ENCODE measurements around the gene INSM2.

The INSM2 gene

DNA sequence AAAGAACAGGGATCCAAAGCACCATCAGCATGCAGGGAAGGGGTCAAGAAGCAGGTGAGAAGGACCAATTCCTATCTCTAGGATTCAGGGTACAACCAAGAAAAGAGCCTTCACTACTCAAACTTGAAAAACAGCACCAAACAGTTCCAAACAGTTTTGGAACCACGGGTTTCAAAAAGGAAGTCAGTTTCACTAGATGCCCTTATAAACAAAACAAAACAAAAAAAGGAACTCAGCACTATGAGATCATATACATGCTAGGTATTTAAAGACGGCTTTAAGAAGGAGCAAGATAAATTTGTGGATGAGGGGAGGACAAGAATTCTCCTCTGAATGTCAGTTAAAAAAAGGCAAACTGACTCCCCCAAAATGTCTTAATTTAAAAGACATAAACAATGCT, 6.0 kb downstream of the INSM2 start:
- TF ChIP-seq, protein P1, sequence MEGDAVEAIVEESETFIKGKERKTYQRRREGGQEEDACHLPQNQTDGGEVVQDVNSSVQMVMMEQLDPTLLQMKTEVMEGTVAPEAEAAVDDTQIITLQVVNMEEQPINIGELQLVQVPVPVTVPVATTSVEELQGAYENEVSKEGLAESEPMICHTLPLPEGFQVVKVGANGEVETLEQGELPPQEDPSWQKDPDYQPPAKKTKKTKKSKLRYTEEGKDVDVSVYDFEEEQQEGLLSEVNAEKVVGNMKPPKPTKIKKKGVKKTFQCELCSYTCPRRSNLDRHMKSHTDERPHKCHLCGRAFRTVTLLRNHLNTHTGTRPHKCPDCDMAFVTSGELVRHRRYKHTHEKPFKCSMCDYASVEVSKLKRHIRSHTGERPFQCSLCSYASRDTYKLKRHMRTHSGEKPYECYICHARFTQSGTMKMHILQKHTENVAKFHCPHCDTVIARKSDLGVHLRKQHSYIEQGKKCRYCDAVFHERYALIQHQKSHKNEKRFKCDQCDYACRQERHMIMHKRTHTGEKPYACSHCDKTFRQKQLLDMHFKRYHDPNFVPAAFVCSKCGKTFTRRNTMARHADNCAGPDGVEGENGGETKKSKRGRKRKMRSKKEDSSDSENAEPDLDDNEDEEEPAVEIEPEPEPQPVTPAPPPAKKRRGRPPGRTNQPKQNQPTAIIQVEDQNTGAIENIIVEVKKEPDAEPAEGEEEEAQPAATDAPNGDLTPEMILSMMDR (IDR thresholded peaks at IDR 0.05; ENCODE audit: low read depth, low read length, missing control alignments), result no peak

DNA sequence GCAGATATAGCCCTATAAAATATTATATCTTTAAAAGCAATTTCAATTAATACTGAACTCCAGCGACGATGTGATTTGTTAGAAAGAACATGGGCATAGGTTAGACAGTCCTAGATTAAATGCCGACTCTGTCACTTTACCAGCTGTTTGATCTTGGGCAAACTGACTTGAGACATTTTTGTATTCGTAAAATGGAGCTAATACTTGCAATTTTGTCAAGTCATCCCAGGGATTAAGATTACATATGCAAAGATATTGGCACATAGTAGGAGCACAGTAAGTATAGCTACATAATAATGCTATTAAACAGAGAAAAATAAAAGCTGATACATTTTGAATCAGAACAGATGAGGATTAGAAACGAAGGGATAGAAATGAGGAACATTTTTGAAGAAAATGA, 9.0 kb downstream of the INSM2 start:
- TF ChIP-seq, protein P1 (IDR thresholded peaks at IDR 0.05; ENCODE audit: low read depth, low read length, missing control alignments), result no peak
- no peak overlapping the region for H3K4me3 ChIP-seq (ENCODE audit: low read depth, low read length)
- DNase-seq (ENCODE audit: low read depth), result no peak

More for the DNA sequence above, 6.0 kb downstream of the INSM2 start:
- DNase-seq (ENCODE audit: low read depth), result no peak
- H3K4me3 ChIP-seq (ENCODE audit: low read depth, low read length), result no peak overlapping the region

GRCh38 chr14:35549551-35549950, 15.6 kb downstream of the INSM2 start:
- TF ChIP-seq, protein P1 (IDR thresholded peaks at IDR 0.05; ENCODE audit: low read depth, low read length, missing control alignments), result no peak
- no peak overlapping the region for H3K4me3 ChIP-seq (ENCODE audit: low read depth, low read length)
- DNase-seq (ENCODE audit: low read depth), result no peak

DNA sequence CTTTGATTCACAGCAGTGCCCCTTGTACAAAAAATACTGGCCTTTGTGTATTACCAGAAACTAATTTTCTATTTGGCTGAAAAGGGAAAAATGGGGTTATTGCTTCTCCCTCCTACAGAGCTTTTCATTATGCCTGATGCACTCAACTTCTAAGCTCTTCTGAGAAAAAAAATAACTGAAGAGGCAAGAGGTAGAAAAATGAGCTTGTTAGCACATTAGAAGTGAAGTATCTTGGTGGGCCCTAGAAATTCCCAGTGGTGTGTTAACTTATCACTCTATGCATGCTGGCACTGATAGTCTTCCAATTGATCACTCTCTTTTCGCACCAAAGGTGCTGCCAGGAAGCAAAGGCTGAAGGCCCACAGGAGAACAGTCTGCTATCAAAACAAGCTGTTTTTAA, 17.1 kb downstream of the INSM2 start:
- TF ChIP-seq, protein P1 (IDR thresholded peaks at IDR 0.05; ENCODE audit: low read depth, low read length, missing control alignments), result no peak
- no peak for DNase-seq (ENCODE audit: low read depth)
- H3K4me3 ChIP-seq (ENCODE audit: low read depth, low read length), result no peak overlapping the region

GRCh38 chr14:35553808-35554207, 19.8 kb downstream of the INSM2 start:
- no peak overlapping the region for H3K4me3 ChIP-seq (ENCODE audit: low read depth, low read length)
- DNase-seq (ENCODE audit: low read depth), result no peak
- TF ChIP-seq, protein P1 (IDR thresholded peaks at IDR 0.05; ENCODE audit: low read depth, low read length, missing control alignments), result no peak

- H3K4me3 ChIP-seq (ENCODE audit: low read depth, low read length), result no peak overlapping the region
- TF ChIP-seq, protein P1 (IDR thresholded peaks at IDR 0.05; ENCODE audit: low read depth, low read length, missing control alignments), result no peak
- DNase-seq (ENCODE audit: low read depth), result no peak
Measured at GRCh38 chr14:35556548-35556947, 22.6 kb downstream of the INSM2 start.

DNA sequence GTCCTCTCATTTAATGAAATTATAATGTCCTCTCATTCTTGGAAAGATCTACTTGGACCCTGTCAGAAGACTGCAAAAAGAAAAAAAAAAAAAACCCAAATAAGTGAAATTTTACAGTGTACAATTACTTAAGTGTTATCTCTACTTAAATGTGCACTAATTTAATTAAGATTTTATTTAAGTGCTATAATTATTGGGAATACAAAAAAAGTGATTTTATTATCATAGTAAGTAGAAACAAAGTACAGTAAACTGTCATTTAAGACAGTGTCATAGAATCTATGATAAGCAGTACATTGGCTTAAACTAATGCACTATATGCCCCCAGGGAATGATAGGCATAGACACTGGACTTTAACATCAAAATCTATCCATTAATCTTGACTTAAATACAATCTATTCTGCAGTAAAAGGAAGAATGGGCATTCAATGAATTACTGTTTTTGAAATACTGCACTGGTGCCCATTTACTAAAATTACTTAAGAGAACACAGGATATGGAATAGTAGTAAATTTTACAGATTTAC, 23.3 kb downstream of the INSM2 start:
- no peak overlapping the region for H3K4me3 ChIP-seq (ENCODE audit: low read depth, low read length)
- TF ChIP-seq, protein P1 (IDR thresholded peaks at IDR 0.05; ENCODE audit: low read depth, low read length, missing control alignments), result no peak
- no peak for DNase-seq (ENCODE audit: low read depth)
